ENCODE data around the gene MYL2.

Gene MYL2

DNA sequence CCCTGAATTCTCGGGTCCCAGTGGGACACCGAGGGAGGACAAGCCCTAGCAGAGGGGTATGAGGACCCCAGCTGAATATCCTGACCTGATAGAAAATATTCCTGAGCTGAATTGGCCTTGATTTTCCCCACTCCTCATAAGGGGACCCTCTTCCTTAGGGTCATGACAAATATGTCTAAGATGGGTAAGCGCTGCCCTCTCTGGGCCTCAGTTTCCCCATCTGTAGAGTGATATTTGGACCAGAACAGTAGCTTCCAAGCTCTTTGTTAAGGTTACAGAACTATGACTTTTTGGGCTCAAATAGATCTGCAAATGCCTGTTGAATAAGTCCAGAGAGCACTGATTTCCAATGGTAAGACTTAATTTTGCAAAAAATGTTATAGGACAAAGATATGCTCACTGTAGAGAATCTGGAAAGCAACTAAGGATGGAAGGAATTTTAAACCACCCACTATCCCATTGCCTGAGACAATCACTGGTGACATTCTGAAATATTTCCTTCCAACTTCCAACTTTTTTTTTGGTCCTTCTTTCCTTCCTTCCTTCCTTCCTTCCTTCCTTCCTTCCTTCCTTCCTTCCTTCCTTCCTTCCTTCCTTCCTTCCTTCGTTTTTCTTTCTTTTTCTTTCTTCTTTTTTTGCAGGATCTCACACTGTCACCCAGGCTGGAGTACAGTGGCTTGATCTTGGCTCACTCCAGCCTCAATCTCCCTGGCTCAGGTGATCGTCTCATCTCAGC is 32.0 kb downstream of the MYL2 start:
- no peak for DNase-seq

DNA sequence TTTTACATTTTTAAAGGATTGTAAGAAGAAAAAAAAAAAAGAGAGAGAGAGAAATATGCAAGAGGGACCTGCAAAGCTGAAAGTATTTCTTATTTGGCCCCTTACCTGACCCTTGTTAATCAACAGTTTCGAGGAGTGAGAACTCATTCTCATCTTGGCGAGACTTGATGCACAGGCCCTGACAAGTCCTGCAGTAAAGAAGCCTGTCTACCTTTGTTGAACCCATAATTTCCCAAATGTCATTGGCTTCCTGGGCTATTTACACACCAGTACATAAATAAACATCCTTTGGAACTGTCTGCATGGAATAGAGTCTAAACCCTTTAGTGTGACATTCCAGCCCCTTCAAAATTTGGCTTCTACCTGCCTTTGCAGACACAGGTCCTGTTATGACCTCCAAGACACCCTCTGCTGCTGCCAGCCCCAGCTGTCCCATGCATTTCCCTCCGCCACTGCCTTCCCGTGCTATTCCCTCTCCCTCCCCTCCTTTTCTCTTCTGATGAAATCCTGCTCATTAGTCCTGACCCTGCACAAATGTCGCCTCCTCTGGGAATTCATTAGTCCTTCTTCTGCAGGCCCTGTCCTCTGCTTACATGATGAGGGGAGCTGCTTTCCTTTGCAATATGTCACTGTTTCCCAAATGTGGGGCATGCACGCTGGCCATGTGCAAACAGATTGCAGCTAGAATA is 35.1 kb downstream of the MYL2 start:
- peak; percentile 81 for DNase-seq

DNA sequence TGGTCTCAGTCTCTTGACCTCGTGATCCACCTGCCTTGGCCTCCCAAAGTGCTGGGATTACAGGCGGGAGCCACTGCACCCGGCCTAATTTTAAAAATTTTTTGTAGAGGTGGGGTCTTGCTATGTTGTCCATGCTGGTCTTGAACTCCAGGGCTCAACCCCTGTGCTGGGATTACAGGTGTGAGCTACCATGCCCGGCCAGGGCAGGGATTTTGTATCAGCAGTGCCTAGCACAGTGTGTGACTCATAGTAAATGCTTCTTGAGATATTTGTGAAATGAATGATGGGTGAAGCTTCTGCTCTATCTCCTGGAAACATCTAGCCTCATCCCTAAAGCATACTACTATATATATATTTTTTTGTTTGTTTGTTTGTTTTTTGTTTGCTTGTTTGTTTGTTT is 37.1 kb downstream of the MYL2 start:
- no peak for DNase-seq

DNA sequence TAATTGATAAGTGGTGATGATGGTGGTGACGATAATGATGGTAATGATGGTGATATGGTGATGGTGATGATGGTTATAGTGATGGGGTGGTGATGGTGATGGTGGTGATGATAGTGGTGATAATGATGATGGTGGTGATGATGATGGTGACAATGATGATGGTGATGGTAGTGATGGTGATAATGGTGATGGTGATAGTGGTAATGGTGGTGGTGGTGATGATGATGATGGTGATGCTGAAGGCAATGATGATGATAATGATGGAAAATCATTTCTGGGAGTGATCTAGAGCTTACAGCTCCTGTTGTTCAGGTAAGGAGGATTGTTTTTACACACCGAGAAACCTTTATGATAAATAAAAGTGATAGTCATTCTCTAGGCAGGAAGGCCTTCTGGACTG is 39.7 kb downstream of the MYL2 start:
- DNase-seq: no peak

DNA sequence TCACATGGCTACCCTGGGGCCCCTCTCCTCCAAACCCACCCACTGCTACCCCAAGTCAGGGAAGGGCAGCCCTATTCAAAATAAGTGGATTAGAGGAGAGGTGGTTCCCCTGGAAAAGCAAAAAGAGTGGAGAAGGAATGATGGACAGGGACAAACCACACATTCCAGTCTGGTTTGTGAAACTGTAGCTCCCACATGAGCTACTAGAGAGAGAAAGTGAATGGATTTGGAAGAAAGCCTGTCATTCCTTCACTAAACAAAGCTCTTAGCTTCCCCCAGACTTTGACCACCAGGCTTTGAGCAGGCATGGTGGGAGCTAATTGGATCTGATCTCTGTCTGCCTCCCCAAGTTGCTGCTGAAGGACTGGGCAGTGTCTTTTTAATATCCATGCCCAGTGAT is 45.6 kb downstream of the MYL2 start:
- no peak for DNase-seq

DNA sequence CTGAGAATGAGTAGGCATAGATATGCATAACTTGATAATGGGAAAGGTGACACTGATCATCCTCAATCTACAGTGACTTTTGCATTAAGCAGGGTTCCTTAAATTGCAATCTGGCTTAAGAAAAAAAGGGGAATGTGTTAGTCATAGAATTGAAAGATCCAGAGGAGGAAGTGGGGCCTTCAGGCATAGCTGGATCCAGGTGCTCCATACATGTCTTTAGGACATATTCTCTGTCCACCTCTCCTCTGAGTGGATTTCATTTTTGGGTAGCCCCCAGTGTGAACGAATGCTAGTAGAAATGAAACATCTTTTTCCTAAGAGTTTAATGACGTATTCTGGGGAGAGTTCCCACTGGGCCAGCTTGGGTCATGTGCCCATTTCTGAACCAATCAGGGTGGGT is 46.0 kb downstream of the MYL2 start:
- no peak for DNase-seq

DNA sequence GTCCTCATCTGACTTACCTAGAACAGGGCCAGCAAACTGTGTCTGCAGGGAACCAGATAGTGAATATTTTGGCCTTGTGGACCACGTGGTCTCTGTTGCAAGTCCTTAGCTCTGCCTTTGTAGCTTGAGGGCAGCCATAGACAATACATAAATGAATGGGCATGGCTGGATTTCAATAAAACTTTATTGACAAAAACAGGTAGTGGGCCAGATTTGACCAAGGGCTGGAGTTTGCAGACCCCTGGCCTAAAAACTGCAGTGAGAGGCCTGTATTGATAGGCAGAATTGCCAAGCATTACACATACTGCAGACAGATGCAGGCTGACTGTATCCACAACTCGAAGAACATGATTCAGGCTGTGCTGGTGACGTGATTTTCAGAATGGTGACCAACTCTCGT is 48.3 kb downstream of the MYL2 start:
- DNase-seq: no peak

DNA sequence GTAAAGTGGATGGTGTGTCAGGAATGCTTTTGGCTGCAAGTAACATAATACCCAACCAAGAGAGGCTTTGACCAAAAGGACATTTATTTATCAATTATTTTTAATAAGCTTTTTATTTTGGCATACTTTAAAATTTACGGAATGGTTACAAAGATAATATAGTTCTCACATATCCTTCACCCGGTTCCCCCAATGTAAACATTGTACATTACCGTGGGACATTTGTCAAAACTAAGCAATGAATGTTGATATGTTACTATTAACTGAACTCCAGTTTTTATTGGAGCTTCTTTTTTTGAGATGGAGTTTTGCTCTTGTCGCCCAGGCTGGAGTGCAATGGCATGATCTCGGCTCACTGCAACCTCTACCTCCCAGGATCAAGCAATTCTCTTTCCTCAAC is 50.6 kb downstream of the MYL2 start:
- DNase-seq: no peak

DNA sequence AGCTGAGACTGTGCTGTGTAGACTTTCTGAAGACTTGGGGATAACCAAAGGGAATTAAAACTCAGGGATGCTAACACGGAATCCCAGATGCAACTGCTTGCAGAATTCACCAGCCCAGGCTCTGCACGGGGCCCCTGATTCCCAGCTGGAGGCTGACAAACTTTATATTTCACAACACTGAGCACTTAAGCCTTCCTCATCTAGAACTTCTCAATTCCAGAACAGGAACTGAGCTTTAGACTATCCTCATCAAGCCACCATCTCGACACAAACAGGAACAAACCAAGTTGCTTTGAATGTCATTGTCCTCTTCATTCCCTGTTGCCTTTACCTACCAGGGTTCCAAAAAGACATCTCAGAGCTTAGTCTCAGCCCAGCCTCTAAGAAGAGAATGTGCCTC is 51.4 kb downstream of the MYL2 start:
- DNase-seq: no peak

DNA sequence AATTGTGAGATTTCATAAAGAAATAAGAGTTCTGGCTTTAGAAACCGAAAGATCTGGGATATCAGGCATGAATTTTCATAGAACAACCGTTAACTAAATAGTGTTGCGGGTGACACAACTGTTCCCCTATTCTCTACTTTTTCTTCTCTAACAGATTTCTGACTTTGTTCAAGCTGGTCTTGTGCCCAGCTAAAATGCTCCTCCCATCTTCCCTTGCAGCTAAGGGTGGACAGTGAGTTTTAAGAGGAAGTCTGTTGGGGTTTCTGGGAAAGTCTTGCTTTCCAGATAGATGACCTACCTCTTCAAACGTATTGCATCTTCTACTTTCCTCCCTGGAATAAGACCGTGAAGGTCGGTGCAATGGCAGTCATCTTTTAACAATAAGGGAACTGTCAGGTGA is 54.9 kb downstream of the MYL2 start:
- no peak for DNase-seq

DNA sequence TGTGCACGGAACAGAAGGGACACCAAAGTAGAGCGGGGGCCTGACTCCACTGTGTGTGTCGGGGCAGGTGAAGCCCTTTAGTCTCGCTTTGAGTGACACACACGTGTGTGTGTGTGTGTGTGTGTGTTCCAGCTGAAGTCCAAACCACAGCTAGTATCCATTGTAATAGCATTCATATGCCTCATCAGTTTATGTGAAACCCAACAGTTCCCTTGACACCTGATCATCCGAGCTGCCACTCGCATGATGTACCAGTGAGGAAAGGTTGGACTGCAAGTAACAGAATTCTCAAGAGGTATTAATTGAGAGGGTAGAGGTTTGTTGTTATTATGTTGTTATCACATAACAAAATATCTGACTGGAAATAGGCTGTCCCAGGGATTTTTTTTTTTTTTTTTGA is 57.2 kb downstream of the MYL2 start:
- no peak for DNase-seq

DNA sequence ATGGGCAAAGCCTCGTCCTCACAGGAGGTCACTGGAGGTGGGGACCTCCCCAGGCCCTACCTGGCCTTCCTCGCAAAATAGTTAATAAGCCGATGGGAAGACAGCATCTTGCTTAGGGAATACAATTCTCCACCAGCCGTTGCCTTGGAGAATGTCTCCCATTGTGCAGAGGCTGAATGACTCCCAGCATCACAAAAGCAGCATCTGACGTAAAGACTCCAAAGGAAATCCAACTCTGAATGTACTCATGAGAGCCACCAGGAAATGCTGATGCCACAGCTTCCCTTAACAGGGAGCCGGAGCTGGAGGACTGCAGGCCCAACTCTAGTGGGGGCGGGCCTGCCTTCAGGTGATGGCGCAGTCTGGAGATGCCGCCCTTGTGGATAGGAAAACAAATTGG is 58.0 kb downstream of the MYL2 start:
- DNase-seq: no peak

DNA sequence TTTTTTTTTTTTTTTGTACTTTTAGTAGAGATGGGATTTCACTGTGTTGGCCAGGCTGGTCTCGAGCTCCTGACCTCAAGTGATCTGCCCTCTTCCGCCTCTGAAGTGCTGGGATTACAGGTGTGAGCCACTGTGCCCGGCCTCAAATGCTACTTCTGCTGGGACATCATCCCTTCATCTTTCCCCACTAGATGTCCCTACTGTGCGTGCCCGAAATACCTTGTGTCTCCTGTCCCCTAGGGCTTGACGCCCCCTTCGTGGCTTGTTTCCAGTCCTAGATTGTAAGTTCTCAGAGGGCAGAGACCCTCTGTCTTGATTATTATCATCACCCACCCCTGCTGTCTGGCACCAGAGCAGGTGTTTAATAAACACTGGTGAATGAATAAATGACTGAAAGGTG is 58.6 kb downstream of the MYL2 start:
- no peak for DNase-seq

Measured in NCI-H1105 treated with DMSO at 0.1 percent for 48 hours (cell line).